Astrocyte (in vitro differentiated cells and primary cell): Measurements from ENCODE around the gene IQCE. TPM values are rescaled to one million over a fixed set of nuclear protein-coding genes. Genes with fewer than 3 reads are reported as not detected.
"Not testable (repeated sequence)": the region's sequence is repeated elsewhere in the genome, so short reads cannot be mapped to it uniquely, and the experiment has no call there.

Experiments
- DNase-seq: peaks from one replicate; pipeline ENCODE4 v3.0.0-alpha.2; 2010; ENCODE audit warnings: low read depth
- FAIRE-seq: peaks from 2 replicates; lab custom pipeline; 2011; peaks lifted over from hg19 to GRCh38; lab: Jason Lieb, UNC
- H2AFZ ChIP-seq: 2 replicates; pipeline ENCODE4 v1.6.0; 2012; ENCODE audit warnings: low read depth, low read length, inconsistent platforms
- H3K27ac ChIP-seq: 2 replicates; pipeline ENCODE4 v1.5.1; 2011; ENCODE audit warnings: low read depth, low read length, inconsistent platforms
- H3K27me3 ChIP-seq: 2 replicates; pipeline ENCODE4 v1.6.0; 2011; ENCODE audit warnings: low read length, inconsistent platforms; ENCODE audit not compliant: insufficient read depth
- H3K36me3 ChIP-seq: 2 replicates; pipeline ENCODE4 v1.5.1; 2011; ENCODE audit warnings: low read length, inconsistent platforms; ENCODE audit not compliant: insufficient read depth
- H3K4me1 ChIP-seq: 2 replicates; pipeline ENCODE4 v1.5.1; 2011; ENCODE audit warnings: low read length, inconsistent platforms; ENCODE audit not compliant: insufficient read depth
- H3K4me2 ChIP-seq: 2 replicates; pipeline ENCODE4 v1.6.0; 2012; ENCODE audit warnings: low read length, inconsistent platforms
- H3K4me3 ChIP-seq: 2 replicates; pipeline ENCODE4 v1.5.1; 2011; ENCODE audit warnings: low read depth, mild to moderate bottlenecking, low read length, inconsistent platforms; ENCODE audit not compliant: insufficient read depth
- H3K79me2 ChIP-seq: 2 replicates; pipeline ENCODE4 v1.6.0; 2012; ENCODE audit warnings: mild to moderate bottlenecking, low read length, inconsistent platforms; ENCODE audit not compliant: insufficient read depth
- H3K9ac ChIP-seq: 2 replicates; pipeline ENCODE4 v1.6.0; 2012; ENCODE audit warnings: mild to moderate bottlenecking, low read length, inconsistent platforms
- H3K9me3 ChIP-seq: 2 replicates; pipeline ENCODE4 v1.5.1; 2012; ENCODE audit warnings: low read depth, mild to moderate bottlenecking, low read length, inconsistent platforms; ENCODE audit not compliant: insufficient read depth
- H4K20me1 ChIP-seq: 2 replicates; pipeline ENCODE4 v1.6.0; 2012; ENCODE audit warnings: low read length, inconsistent platforms; ENCODE audit not compliant: insufficient read depth
- H3K27ac Mint-ChIP-seq: one replicate; pipeline ENCODE4 v1.8.0; 2021; ENCODE audit warnings: mild to moderate bottlenecking, mixed read lengths; ENCODE audit not compliant: unreplicated experiment
- H3K27me3 Mint-ChIP-seq: one replicate; pipeline ENCODE4 v1.8.0; 2021; ENCODE audit warnings: low read depth, mixed read lengths; ENCODE audit not compliant: unreplicated experiment
- H3K36me3 Mint-ChIP-seq: one replicate; pipeline ENCODE4 v1.8.0; 2021; ENCODE audit warnings: low read depth, mixed read lengths; ENCODE audit not compliant: unreplicated experiment
- H3K4me1 Mint-ChIP-seq: one replicate; pipeline ENCODE4 v1.8.0; 2021; ENCODE audit warnings: low read depth, mixed read lengths; ENCODE audit not compliant: unreplicated experiment
- H3K4me3 Mint-ChIP-seq: one replicate; pipeline ENCODE4 v1.8.0; 2021; ENCODE audit warnings: mild to moderate bottlenecking, moderate library complexity, mixed read lengths; ENCODE audit not compliant: unreplicated experiment
- H3K9me3 Mint-ChIP-seq: one replicate; pipeline ENCODE4 v1.8.0; 2021; ENCODE audit warnings: mild to moderate bottlenecking, mixed read lengths; ENCODE audit not compliant: unreplicated experiment
- CTCF ChIP-seq: IDR thresholded peaks from 2 replicates; pipeline ENCODE4 v1.5.1; 2011; ENCODE audit warnings: low read depth, mild to moderate bottlenecking, inconsistent platforms, low read length, moderate library complexity; ENCODE audit not compliant: insufficient read depth
- EZH2 ChIP-seq: IDR thresholded peaks from 2 replicates; pipeline ENCODE4 v1.6.1; 2012; ENCODE audit warnings: mild to moderate bottlenecking, low read length, inconsistent platforms; ENCODE audit not compliant: insufficient read depth
- total RNA-seq: library from RNA; stranded (reverse); gene quantifications from 2 replicates; pipeline ENCODE4 v1.2.1, GENCODE V29; 2021

The IQCE gene
- total RNA-seq, 1 donor from 2014 or later, result 13.1 TPM

- Histone ChIP-seq H3K4me3 (peak within 1 kb of the TSS; percentile 78), H3K27ac (peak within 1 kb of the TSS; percentile 100), H3K27me3 (no peaks in the 10 kb centered on the region), H3K9me3 (no peaks in the 10 kb centered on the region), H4K20me1 (peaks cover 15% of the 10 kb centered on the region), H2AFZ (peak within 1 kb of the TSS; percentile 100), H3K4me1 (peaks cover 15% of the 10 kb centered on the region), H3K36me3 (no peaks in the 10 kb centered on the region), H3K9ac (peak within 1 kb of the TSS; percentile 98), H3K79me2 (peaks cover 26% of the 10 kb centered on the region), H3K4me2 (peak within 1 kb of the TSS; percentile 91)
- H3K27ac Mint-ChIP-seq, result peak within 1 kb of the TSS; percentile 94
- H3K27me3 Mint-ChIP-seq, result no peaks in the 10 kb centered on the region
- H3K36me3 Mint-ChIP-seq, result peaks cover 1% of the 10 kb centered on the region
- FAIRE-seq (no peak), DNase-seq (peak; percentile 82)
- H3K4me3 Mint-ChIP-seq, result peak within 1 kb of the TSS; percentile 84
- TF ChIP-seq EZH2 (no peak), CTCF (peak; percentile 12)
- H3K4me1 Mint-ChIP-seq, result peaks cover 3% of the 10 kb centered on the region
- H3K9me3 Mint-ChIP-seq, result no peaks in the 10 kb centered on the region
Observed at GRCh38 chr7:2555121-2556052, 3.4 kb upstream of the IQCE start, which contains the start of gene BRAT1. Gene BRAT1, minus strand, starts transcription at chr7:2555524. Its CDS starts 1,093 bp downstream, at chr7:2554431.

GRCh38 chr7:2559283-2559950 is 638 bp downstream of the IQCE start:
- DNase-seq (no peak), FAIRE-seq (no peak)
- H3K27ac ChIP-seq, result no peak overlapping the region
- H3K4me2 ChIP-seq, result peak overlapping the region; percentile 86
- H3K79me2 ChIP-seq, result peaks cover 20% of the 10 kb centered on the region
- H2AFZ ChIP-seq, result peak overlapping the region; percentile 85
- no peaks in the 10 kb centered on the region for H3K9me3 ChIP-seq
- Mint-ChIP-seq H3K27ac (no peak overlapping the region), H3K9me3 (no peaks in the 10 kb centered on the region), H3K27me3 (no peaks in the 10 kb centered on the region), H3K4me3 (peak overlapping the region; percentile 78), H3K36me3 (no peaks in the 10 kb centered on the region), H3K4me1 (peaks cover 2% of the 10 kb centered on the region)
- H3K36me3 ChIP-seq, result no peaks in the 10 kb centered on the region
- H3K4me3 ChIP-seq, result peak overlapping the region; percentile 70
- peaks cover 12% of the 10 kb centered on the region for H3K4me1 ChIP-seq
- H3K9ac ChIP-seq, result peak overlapping the region; percentile 77
- H3K27me3 ChIP-seq, result no peaks in the 10 kb centered on the region
- H4K20me1 ChIP-seq, result peaks cover 4% of the 10 kb centered on the region
- TF ChIP-seq EZH2, result no peak
- TF ChIP-seq CTCF, result no peak

GRCh38 chr7:2563955-2564354 is 5.2 kb downstream of the IQCE start:
- not testable (repeated sequence) for H3K4me3 Mint-ChIP-seq, H3K27ac Mint-ChIP-seq, FAIRE-seq, H3K9me3 Mint-ChIP-seq, H3K4me2 ChIP-seq, H3K27me3 Mint-ChIP-seq, H2AFZ ChIP-seq, H3K9me3 ChIP-seq, H3K27ac ChIP-seq, H3K36me3 Mint-ChIP-seq, H3K27me3 ChIP-seq, H3K4me3 ChIP-seq, H3K4me1 ChIP-seq, H3K9ac ChIP-seq, H3K36me3 ChIP-seq, H3K4me1 Mint-ChIP-seq, DNase-seq
- Histone ChIP-seq H4K20me1 (peaks cover 27% of the 10 kb centered on the region), H3K79me2 (peaks cover 21% of the 10 kb centered on the region)
